ENCODE data around the gene DISC1. TPM values are rescaled to one million over a fixed set of nuclear protein-coding genes. Genes with fewer than 3 reads are reported as not detected.

Gene DISC1
- total and polyA plus RNA-seq, 8 donors, result 0.42 to 6.6 (median 1.5) TPM

DNA sequence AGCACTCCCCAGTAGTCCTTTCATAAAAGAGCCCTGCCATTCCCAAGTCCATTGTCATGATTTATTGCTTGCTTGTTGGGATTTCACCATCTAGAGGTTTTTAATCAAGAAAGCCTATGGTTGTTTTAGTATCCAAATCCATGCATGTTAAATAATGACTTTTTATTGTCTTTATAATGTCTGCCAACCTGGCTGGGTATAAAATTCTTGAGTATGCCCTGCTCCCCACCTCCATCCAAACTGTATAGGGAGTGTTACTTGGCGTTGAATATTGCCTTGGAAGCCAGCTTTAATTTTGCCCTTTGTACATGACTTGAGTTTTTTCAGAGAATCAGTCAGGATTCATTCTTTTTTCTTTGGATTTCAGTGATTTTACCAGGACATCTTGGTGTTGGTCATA, 44.2 kb downstream of the DISC1 start:
- H3K27me3 ChIP-seq, result no peaks in the 10 kb centered on the region
- intact Hi-C loops (cut with DNase I), result no loop called here

GRCh38 chr1:231674575-231674974, 48.0 kb downstream of the DISC1 start:
- 66 to 69% methylated on average over 6 of the region's 6 CpGs for WGBS, 2 donors
- DNase-seq (no peak), FAIRE-seq (no peak), ATAC-seq (no peak)
- Histone ChIP-seq H3K27me3 (no peaks in the 10 kb centered on the region), H3K27ac (no peak overlapping the region), H3K36me3 (no peaks in the 10 kb centered on the region), H3K9me3 (no peaks in the 10 kb centered on the region), H3K4me3 (no peak overlapping the region), H3K4me1 (no peaks in the 10 kb centered on the region)
- TF ChIP-seq CTCF (IDR thresholded peaks at IDR 0.05), result no peak
- intact Hi-C loops (cut with DNase I), result no loop called here

More for the DNA sequence above, 44.2 kb downstream of the DISC1 start:
- Histone ChIP-seq H3K9me3 (no peaks in the 10 kb centered on the region), H3K36me3 (no peaks in the 10 kb centered on the region), H3K27ac (no peak overlapping the region), H3K4me3 (no peak overlapping the region), H3K4me1 (no peaks in the 10 kb centered on the region)
- no peak for TF ChIP-seq CTCF (IDR thresholded peaks at IDR 0.05)
- no peak for DNase-seq
- ATAC-seq, result no peak
- no peak for FAIRE-seq
- WGBS, 2 donors, result 82 to 94% methylated on average over 1 of the region's 1 CpG

DNA sequence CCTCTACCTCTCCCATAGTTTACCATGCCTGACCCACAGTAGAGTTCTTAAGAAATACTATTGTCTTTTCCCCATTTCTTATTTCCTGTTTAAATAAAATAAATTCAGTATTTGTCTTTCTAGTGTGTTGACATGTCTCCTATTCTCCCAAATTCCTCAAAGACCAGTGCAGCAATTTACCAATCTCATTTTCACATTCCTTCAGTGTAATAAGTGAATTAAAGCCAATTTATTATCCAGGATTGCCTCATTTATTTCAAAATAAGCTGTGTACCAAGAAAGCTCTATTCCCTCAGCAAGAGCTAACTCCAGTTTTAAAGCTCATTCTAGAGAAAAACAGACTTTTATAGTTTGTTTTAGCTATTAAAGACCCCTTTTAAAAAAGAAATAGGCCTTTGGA, 49.9 kb downstream of the DISC1 start:
- FAIRE-seq (no peak), ATAC-seq (no peak), DNase-seq (no peak)
- no peak overlapping the region for H3K4me3 ChIP-seq
- no peak overlapping the region for H3K27ac ChIP-seq
- intact Hi-C loops (cut with DNase I), result no loop called here
- no peaks in the 10 kb centered on the region for H3K4me1 ChIP-seq
- no peaks in the 10 kb centered on the region for H3K9me3 ChIP-seq
- H3K27me3 ChIP-seq, result no peaks in the 10 kb centered on the region
- no peak for TF ChIP-seq CTCF (IDR thresholded peaks at IDR 0.05)
- no peaks in the 10 kb centered on the region for H3K36me3 ChIP-seq

GRCh38 chr1:231677442-231677841, 50.9 kb downstream of the DISC1 start:
- no peaks in the 10 kb centered on the region for H3K4me1 ChIP-seq
- no peak overlapping the region for H3K27ac ChIP-seq
- no peak overlapping the region for H3K4me3 ChIP-seq
- TF ChIP-seq CTCF (IDR thresholded peaks at IDR 0.05), result no peak
- DNase-seq, result no peak
- H3K9me3 ChIP-seq, result no peaks in the 10 kb centered on the region
- intact Hi-C loops (cut with DNase I), result no loop called here
- H3K36me3 ChIP-seq, result no peaks in the 10 kb centered on the region
- FAIRE-seq, result no peak
- 90% methylated on average over 10 of the region's 10 CpGs for WGBS, 2 donors
- ATAC-seq, result no peak
- H3K27me3 ChIP-seq, result no peaks in the 10 kb centered on the region

DNA sequence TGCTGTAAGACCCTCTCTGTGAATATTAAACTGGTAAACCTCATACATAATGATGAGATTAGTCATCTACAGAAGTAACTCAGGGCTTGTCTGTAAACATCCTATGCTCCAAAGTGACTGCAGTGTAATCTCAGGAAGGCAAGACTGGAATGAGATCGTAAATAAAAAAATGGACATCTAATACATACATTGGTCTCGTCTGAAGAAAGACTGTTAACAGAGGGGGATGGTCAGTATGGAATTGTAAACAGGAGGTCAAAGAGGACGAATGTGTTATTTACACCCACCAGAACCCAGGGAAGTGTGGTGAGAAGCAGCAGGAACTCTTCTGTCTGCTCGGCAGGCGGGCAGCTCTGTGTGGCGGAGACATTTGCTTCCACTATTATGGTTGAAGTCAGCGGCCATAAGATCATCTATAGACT, 51.4 kb downstream of the DISC1 start:
- FAIRE-seq, result no peak
- no peaks in the 10 kb centered on the region for H3K9me3 ChIP-seq
- DNase-seq, result no peak
- no peak for TF ChIP-seq CTCF (IDR thresholded peaks at IDR 0.05)
- intact Hi-C loops (cut with DNase I), result no loop called here
- no peak overlapping the region for H3K4me3 ChIP-seq
- H3K27ac ChIP-seq, result no peak overlapping the region
- ATAC-seq, result no peak
- WGBS, 2 donors, result 67 to 81% methylated on average over 7 of the region's 7 CpGs
- no peaks in the 10 kb centered on the region for H3K4me1 ChIP-seq
- no peaks in the 10 kb centered on the region for H3K36me3 ChIP-seq
- H3K27me3 ChIP-seq, result no peaks in the 10 kb centered on the region
